HG03196 (cell line): Measurements from ENCODE around the gene VEGFD.

Source experiments
- ATAC-seq: cut with Tn5 transposase; IDR thresholded peaks from one replicate; pipeline ENCODE4 v1.9.1; 2021; ENCODE audit not compliant: unreplicated experiment

The VEGFD gene

GRCh38 chrX:15384304-15384703, at the start of gene VEGFD:
VEGFD (minus strand) TSS chrX:15384413; CDS start chrX:15383946, 467 bp downstream.
- no peak for ATAC-seq

- ATAC-seq, result no peak
Measured at GRCh38 chrX:15430584-15430983, 46.4 kb upstream of the VEGFD start.

- no peak for ATAC-seq
Measured at GRCh38 chrX:15430076-15430475, 45.9 kb upstream of the VEGFD start.

- no peak for ATAC-seq
Measured at GRCh38 chrX:15425024-15425423, 40.8 kb upstream of the VEGFD start.

GRCh38 chrX:15418707-15419181, 34.5 kb upstream of the VEGFD start:
- ATAC-seq, result no peak

- ATAC-seq, result no peak
Measured at GRCh38 chrX:15418041-15418706, 34.0 kb upstream of the VEGFD start.

- ATAC-seq, result no peak
Measured at GRCh38 chrX:15416133-15416993, 32.1 kb upstream of the VEGFD start.

- no peak for ATAC-seq
Measured at GRCh38 chrX:15413101-15413500, 28.9 kb upstream of the VEGFD start.

GRCh38 chrX:15410947-15411346, 26.7 kb upstream of the VEGFD start:
- ATAC-seq, result no peak

- ATAC-seq, result no peak
Measured at GRCh38 chrX:15410430-15410829, 26.2 kb upstream of the VEGFD start.

GRCh38 chrX:15405846-15406245, 21.6 kb upstream of the VEGFD start:
- ATAC-seq, result no peak

- no peak for ATAC-seq
Measured at GRCh38 chrX:15404401-15405096, 20.3 kb upstream of the VEGFD start.

- ATAC-seq, result no peak
Measured at GRCh38 chrX:15401378-15401777, 17.2 kb upstream of the VEGFD start.

- no peak for ATAC-seq
Measured at GRCh38 chrX:15399962-15400391, 15.8 kb upstream of the VEGFD start.

GRCh38 chrX:15398874-15399273, 14.7 kb upstream of the VEGFD start:
- no peak for ATAC-seq

- no peak for ATAC-seq
Measured at GRCh38 chrX:15395789-15396188, 11.6 kb upstream of the VEGFD start.

- no peak for ATAC-seq
Measured at GRCh38 chrX:15391850-15392249, 7.6 kb upstream of the VEGFD start.

- no peak for ATAC-seq
Measured at GRCh38 chrX:15382813-15383212, 1.4 kb downstream of the VEGFD start.

GRCh38 chrX:15376956-15377355, 7.3 kb downstream of the VEGFD start:
- no peak for ATAC-seq

GRCh38 chrX:15373976-15374375, 10.2 kb downstream of the VEGFD start:
- no peak for ATAC-seq

GRCh38 chrX:15366506-15367352, 17.5 kb downstream of the VEGFD start:
- ATAC-seq, result no peak
